D341Med (cell line): ENCODE data around the gene GLMP.

ENCODE experiments used
- DNase-seq: peaks from one replicate; pipeline ENCODE4 v3.0.0; 2012; ENCODE audit warnings: low spot score

The GLMP gene

GRCh38 chr1:156249593-156249992, 45.9 kb downstream of the GLMP start:
- DNase-seq = no peak

GRCh38 chr1:156248323-156248683, 47.2 kb downstream of the GLMP start:
- DNase-seq = no peak

- DNase-seq = peak; percentile 59
Measured at GRCh38 chr1:156247460-156248322, 47.8 kb downstream of the GLMP start, which contains the start of gene PAQR6. Gene PAQR6 (minus strand): TSS chr1:156248056. CDS start chr1:156246731, 1,325 bp downstream.

GRCh38 chr1:156246781-156247459, 48.6 kb downstream of the GLMP start:
- peak; percentile 57 for DNase-seq

GRCh38 chr1:156246241-156246780, 49.2 kb downstream of the GLMP start:
- no peak for DNase-seq

- peak; percentile 63 for DNase-seq
Measured at GRCh38 chr1:156245451-156246232, 49.8 kb downstream of the GLMP start.

GRCh38 chr1:156244712-156245111, 50.8 kb downstream of the GLMP start:
- peak; percentile 50 for DNase-seq

- no peak for DNase-seq
Measured at GRCh38 chr1:156244126-156244525, 51.4 kb downstream of the GLMP start.

- peak; percentile 49 for DNase-seq
Measured at GRCh38 chr1:156242738-156243137, 52.7 kb downstream of the GLMP start.
